HG03108 (cell line): Measurements from ENCODE around the gene SLC10A3.

Experiments
- ATAC-seq: cut with Tn5 transposase; IDR thresholded peaks from one replicate; pipeline ENCODE4 v1.9.1; 2021; ENCODE audit warnings: moderate library complexity; ENCODE audit not compliant: unreplicated experiment

The SLC10A3 gene, protein sequence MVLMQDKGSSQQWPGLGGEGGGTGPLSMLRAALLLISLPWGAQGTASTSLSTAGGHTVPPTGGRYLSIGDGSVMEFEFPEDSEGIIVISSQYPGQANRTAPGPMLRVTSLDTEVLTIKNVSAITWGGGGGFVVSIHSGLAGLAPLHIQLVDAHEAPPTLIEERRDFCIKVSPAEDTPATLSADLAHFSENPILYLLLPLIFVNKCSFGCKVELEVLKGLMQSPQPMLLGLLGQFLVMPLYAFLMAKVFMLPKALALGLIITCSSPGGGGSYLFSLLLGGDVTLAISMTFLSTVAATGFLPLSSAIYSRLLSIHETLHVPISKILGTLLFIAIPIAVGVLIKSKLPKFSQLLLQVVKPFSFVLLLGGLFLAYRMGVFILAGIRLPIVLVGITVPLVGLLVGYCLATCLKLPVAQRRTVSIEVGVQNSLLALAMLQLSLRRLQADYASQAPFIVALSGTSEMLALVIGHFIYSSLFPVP

DNA sequence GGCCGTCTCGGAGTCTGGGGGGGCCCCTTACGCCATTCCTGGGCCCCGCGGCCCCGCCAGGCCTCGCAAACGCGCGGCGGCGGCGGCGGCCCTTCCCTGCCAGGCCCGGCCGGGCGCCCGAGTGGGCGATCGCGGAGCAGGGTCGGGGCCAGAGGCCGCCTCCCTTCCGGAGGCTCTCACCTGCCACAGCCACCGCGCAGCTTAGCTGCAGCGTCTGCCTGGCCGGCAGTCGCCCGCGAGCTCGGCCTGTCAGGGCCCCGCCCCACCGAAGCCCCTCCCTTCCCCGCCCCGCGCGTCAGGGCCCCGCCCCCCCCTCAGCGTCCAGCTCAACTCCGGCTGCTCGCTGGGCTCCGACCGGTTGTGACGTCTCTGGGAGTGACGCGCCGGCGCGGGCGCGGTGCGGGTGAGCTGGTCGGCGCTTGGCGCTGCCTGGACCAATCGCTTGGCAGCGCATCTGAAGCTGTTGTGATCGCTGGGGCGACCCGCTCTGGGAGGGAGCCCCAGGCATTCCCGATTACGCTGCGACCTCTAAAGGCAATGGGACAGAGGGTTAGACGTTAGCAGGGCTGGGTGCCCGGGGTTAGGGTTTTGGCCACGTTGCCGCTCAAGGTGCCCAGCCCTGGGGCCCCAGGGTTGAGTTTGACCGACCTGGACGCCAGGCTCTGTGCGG is at the start of gene SLC10A3:
SLC10A3 (minus strand) TSS at position 216 of the 670 bp plus-strand sequence. CDS start 1,689 bp downstream, outside the sequence.
- peak; percentile 74 for ATAC-seq

DNA sequence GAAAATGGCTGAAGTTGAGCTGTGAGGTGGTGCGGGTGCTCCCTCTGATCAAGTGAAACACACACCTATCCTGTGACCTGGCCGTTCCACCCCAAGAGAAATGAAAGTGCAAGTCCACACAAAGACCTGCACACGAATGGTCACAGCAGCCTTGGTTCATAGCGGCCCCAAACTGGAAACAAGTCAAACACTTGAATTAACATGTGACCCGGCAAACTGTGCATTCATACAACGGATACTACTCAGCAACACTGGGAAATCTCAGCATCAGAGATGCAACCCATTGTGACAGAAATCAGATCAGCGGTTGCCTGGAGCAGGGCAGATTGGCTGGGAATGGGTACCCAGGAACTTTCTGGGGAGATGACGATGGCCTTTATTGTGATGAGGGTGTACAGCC is 48.6 kb upstream of the SLC10A3 start:
- no peak for ATAC-seq

DNA sequence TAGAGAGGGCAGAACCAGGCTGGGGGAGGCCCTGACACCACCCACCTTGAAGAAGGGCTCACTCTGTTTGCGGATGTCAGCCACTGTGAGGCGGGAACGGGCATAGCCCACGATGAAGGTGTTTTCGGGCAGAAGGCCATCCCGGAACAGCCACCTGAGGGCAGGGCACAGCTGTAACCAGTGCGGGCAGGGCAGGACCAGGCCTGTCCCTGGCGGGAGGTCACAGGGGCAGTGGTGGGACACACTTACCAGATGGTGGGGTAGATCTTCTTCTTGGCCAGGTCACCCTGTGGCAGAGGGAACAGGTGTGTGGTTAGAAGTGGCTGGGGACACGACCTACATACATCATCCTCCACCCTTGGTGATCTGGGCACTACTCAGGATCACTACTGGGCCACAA is 45.5 kb upstream of the SLC10A3 start:
- ATAC-seq, result no peak

DNA sequence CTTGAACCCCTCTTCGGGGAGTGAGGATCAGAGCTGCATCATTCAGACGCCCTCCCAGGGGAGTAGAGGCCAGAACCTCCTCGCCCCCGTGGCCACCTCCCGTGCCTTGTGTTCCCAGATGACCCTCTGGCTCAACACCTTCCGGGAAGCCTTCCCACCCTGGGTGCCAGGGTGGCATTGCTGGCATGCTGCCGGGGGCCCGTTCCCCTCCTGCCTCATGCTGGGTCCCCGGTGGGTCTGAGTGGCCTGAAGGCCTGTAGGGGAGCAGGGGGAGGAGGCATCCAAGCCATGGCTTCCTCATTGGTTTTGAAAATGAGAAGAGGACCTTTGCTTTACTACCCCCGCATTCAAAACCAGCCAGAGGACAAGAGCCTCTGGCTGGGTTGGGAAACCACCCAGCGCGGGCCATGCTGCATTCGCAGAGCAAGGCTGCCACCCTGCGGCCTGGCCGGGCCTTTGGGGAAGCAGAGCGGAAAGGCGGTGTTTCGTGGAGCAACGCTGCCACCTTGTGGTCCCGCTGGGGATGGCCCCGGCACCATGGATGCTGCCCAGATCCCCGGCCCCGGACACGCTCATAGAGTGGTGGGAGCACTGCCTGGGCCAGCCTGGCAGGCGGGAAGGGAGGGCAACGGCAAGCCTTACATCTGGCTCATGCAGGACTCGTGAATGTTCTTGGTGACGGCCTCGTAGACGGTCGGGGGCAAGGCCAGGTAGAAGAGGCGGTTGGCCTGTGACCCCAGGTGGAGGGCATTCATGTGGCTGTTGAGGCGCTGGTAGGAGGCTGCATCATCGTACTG is 44.3 kb upstream of the SLC10A3 start:
- peak; percentile 91 for ATAC-seq

DNA sequence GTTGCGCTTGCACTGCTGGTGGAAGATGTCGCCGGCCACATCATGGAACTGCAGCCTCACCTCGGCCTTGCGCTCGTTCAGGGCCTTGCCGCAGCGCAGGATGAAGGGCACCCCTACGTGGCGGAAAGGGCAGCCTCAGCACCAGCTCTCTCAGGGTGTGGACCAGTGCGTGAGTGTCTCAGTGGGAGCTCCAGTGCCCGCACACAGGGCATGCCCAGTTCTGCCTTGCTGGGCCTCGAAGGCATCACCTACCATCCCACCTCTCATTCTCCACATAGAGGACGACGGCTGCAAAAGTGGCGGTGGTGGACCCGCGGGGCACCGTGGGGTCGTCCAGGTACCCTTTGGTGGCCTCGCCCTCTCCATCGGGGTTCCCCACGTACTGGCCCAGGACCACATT is 42.3 kb upstream of the SLC10A3 start:
- ATAC-seq, result no peak

DNA sequence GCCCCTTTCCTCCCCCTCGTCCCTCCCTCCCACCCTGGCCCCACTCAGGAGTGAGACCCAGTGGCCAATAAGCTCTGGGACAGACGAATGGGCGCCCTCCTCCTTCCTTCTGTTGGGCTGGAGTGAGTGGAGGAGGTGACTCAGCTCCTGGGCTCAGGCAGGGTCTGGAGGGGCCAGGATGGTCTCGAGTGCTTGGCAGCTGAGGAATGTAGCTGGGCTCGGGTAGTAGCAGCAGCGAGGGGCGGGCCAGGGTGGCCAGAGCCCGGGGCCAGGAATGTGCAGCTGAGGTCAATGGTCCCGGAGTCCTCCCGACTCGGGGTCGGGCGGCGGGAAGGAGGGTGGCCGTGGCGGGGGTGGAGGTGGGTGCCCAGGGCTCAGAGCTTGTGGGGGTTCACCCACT is 41.2 kb upstream of the SLC10A3 start:
- no peak for ATAC-seq

DNA sequence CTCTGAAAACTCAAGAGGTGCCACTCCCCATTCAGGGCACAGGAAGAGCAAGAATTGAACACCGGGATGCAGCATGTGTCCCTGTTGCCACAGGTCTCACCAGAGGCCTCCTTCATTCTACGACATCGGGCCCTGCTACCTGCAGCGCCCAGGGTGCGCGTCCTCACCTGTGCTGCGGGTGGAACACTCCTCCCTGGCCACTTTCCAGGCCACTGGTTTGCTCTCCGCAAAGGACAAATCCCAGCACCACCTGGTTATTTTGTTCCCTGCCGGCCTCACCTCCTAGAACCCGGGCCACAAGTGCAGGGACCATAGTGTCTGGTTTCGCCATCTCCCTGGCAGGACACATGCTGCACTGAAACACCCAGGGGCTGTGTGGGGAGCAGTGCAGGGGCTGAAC is 39.9 kb upstream of the SLC10A3 start:
- no peak for ATAC-seq

DNA sequence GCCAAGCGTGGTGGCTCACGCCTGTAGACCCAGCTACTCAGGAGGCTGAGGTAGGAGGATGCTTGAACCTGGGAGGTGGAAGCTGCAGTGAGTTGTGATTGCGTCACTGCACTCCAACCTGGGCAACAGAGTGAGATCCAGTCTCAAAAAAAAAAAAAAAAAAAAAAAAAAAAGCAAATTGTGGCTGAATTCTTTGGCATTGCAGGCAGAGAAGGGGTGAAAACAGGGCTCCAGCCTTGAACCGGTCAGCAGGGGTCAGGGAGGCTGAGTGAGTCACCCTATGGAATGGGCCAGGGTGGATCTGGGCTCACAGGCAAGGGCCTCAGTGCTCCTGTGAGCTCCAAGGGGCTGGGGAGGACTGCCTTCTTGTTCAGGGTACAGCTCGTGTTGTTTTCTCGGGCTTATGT is 38.8 kb upstream of the SLC10A3 start:
- no peak for ATAC-seq

DNA sequence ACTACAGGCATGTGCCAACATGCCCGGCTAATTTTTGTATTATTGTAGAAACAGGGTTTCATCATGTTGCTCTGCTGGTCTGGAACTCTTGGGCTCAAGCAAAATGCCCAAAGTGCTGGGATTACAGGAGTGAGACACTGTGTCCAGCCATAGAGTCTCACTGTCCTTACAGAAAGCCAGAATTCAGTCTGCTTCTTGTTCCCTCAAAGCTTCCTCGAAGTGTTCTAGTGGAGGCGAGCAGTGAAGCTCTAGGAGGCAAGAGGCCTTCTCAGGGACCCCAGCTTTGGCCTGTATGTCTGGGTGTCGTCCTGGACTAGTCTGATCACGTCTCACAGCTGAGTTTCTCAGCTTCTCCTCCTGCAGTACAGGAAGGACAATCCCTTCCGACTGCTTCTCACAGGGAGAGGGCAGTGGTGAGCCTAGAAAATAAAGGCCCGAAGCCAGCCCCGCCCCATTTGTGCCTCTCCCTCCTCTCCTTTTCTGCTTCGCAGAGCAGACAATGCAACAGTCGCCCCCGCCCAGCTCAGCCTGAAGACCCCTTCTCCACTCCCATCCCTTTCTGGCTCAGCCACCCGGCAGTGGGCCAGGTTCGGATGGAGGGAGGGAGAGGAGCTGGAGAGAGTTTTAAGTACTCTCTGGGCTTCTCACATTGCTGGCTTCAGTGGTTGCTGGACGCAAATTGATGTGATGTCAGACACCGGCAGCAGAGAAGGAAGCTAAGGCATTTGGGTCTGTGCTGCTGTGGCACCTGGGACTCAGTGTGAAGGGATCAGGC is 36.7 kb upstream of the SLC10A3 start:
- ATAC-seq, result peak; percentile 85

DNA sequence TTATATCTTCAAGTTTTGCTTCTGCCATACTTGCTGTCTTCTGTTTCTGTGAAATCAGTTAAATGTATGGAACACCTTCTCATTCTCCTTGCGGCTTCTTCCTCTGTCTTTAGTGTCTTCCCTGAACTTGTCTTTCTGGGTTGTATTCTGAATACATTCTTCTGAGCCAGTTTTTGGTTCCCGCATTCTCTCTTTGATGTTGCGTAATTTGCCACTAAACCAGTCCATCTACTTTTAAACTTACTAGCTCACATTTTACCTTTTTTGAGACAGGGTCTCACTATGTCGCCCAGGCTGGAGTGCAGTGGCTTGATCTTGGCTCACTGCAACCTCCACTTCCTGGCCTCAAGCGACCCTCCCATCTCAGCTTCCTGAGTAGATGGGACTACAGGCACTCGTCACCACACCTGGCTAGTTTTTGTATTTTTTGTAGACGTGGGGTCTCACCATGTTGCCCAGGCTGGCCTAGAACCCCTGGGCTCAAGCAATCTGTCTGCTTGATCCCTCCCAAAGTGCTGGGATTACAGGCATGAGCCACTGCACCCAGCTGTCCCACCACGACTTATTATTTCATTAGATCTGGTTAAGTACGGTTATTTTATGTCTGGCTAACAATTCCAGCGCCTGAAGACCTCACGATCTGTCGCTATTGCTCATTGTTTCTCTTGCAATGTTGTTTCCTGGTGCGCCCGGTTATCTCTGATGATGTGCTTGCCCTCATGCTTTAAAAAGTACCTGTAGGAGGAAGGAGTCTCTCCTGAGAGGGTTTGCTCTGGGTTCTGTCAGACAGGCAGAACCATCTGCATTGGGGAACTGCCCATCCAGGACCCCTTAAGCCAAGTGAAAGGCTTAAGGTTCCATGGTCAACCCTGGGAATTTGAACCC is 35.4 kb upstream of the SLC10A3 start:
- ATAC-seq, result no peak

DNA sequence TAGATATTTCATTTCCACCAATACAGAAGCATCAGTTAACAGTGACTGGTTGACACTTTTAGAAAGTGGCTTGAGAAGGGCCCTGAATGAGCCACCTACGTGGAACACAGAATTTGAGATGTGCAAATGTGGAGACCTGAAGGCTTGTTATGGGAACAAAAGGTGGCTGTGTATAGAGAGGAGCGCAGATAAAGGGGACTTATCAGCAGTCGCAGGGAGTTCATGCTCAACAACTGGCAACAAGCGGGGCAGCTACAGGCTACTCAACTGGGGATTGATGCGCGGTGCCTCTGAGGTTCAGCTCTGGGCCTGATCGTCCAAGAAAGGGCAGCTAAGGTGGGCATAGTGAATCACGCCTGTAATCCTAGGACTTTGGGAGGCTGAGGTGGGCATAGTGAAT is 29.0 kb upstream of the SLC10A3 start:
- ATAC-seq, result no peak

DNA sequence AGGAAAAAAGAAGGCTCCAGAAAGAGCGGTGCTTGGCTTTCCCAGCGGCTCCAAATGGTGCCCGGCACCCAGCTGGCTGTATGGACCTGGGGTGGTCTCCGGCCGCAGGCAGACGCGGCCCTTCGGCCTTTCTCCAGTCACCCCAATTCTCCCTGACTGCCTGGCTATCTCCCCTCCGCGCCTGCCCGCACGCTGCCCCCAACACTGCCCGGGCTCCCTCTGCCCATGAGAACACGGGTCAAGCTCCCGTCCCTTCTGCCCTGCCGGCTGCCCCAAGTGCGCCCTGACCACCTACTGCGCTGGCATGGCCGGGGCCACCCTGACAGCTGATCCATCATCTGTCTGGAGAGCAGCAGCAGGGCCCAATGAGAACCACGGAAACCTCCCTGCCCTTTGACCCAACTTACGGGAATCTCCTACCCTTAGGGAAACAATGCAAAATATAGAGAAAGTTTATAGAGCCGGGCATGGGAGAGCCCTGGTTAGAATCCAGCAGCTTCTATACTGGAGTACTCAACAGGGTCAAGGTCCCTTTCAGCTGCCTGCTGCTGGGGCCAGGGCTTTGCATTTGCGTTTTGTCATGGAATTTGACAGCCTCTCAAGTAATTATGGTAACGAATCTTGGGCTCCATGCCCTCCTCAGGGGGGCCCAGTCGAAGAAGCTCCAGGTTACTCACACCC is 26.8 kb upstream of the SLC10A3 start:
- no peak for ATAC-seq

DNA sequence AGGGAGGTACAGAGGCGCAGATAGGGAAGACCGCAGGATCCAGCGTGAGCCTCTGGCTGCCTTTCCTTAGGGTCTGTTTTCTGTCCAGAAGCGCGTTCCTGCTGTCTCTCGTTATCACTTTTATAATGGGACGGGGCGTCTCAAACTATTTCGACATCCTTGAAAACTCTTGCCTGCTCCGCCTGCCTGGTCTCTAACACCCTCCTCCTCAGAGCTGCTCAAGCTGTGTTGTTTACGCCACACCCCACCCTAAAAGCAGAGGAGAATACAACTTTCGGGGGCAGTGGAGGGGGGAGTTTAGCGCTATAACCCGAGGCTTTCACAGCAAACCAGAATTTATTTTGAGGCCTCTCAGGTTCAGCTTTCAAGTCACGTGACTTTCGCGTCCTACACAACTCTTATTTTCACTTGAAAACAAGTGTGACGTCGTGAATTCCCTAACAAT is 26.2 kb upstream of the SLC10A3 start:
- ATAC-seq, result no peak

DNA sequence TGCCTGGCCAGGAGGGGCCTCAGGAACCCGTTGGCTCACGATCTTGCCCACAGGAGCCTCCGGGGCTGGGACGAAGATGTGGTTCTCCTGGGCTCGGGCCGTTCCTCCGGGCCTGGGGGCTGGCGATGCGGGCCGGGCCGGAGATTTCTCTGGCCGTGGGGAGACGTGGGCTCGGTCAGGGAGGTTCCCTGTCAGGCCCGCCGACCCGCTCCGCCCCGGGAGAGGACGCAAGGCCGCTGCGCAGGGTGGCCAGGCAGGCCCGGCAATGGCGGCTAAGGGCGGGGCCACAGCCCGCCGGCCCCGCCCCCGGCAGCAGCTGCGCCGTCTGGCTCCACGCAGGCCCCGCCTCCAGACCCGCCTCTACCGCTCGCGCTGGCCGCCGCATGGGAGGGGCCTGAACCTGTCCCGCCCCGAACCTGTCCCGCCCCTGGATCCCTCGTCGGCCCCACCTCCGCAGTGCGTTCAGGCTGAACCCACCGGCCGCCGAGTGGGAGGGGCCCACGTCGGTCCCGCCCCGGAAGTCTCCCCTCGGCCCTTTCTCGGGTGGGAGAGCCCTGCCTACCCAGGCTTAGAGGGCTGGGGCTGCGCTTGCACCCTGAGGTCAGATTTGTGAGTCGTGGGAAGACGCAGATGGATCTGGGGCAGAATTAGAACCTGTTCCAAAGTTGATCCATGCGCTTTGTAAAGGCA is 25.7 kb upstream of the SLC10A3 start, which contains the start of gene FAM3A:
FAM3A (minus strand) TSS at position 267 of the 690 bp plus-strand sequence. CDS start 460 bp downstream, outside the sequence.
- peak; percentile 92 for ATAC-seq

DNA sequence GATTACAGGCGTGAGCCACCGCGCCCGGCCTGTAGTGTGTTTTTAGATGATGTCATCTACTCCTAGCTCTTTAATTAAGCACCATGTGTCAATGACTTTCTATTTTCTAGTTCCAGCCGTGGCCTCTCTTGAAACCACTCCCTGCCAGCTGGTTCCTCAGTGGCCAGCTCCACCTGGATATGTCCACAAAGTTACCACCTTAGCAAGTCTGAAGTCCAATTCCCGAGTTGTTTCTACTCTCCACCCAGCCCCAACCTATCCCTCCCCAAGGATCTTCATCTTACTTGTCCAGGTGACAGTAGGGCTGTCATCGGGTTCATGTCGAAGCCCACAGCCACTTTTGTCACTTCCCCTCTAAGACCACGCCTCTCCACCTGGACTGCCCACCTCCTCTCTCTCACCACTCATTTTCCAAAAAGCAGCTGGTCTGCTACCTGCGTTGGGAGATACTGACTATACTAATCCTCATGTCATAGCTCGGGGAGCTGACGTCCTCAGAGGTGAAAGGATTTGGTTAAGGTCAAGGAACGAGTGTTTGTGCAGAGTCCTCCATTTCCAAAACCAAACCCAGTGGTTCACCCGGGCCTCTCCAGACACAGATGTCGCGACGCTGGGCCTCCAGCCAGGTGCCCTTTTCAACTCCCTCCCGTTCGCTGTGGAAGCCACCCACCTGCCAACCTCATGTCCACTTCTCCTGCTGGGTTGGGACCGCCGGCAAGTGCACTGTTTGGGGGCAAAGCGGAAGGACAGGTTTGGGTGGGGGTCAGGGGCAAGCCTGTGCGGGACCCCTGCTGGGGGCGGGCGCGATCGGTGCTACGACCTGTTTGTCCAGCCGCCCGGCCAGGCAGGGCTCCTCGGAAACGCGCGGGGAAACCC is 24.9 kb upstream of the SLC10A3 start:
- ATAC-seq, result no peak

DNA sequence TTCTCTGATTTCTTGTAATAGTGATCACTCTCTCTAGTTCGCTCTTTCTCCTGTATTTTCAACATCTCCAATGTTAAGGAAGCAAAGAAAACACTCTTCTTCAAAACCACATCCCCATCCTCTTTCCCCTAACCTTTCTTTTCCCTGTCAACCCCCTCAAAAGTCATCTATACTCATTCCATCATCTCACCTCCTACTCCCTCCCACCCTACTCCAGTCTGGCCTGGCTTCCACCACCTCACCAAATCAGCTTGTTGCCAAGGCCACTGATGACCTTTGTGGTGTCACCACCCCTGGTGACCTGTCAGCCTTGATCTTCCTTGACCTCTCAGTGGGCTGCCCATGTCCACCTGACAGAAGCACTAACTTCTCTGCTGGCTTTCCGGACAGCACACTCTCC is 23.3 kb upstream of the SLC10A3 start:
- ATAC-seq, result no peak

DNA sequence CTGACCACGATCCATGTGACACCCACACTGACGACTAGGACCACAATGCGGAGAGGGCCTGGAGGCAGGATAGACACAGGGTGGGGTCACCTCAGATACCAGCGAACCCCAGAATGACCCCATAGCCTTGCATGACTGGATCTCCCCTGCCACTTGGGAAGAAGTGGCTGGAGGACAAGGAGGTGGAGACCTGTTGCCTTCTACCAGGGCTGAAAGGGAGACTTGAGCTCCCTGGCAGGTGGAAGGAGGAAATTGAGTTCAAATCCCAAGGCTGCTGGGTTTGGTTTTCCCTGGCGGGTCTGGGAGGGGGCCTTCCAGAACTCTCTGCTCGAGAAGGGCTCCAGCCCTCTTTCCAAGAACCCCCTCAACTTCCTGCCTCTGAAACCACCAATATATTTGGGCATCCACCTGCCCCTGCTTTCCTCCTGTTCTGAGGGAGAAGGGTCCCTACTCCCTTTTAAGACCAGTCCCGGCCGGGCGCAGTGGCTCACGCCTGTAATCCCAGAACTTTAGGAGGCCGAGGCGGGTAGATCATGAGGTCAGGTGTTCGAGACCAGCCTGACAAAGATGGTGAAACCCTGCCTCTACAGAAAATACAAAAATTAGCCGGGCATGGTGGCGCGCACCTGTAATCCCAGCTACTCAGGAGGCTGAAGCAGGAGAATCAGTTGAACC is 22.6 kb upstream of the SLC10A3 start:
- no peak for ATAC-seq
